ENCODE data around the gene SFXN2.
A peak's percentile ranks its signal among the peaks of the same experiment; 100 is the strongest.
"Not testable (repeated sequence)": the region's sequence is repeated elsewhere in the genome, so short reads cannot be mapped to it uniquely, and the experiment has no call there.

Gene SFXN2

DNA sequence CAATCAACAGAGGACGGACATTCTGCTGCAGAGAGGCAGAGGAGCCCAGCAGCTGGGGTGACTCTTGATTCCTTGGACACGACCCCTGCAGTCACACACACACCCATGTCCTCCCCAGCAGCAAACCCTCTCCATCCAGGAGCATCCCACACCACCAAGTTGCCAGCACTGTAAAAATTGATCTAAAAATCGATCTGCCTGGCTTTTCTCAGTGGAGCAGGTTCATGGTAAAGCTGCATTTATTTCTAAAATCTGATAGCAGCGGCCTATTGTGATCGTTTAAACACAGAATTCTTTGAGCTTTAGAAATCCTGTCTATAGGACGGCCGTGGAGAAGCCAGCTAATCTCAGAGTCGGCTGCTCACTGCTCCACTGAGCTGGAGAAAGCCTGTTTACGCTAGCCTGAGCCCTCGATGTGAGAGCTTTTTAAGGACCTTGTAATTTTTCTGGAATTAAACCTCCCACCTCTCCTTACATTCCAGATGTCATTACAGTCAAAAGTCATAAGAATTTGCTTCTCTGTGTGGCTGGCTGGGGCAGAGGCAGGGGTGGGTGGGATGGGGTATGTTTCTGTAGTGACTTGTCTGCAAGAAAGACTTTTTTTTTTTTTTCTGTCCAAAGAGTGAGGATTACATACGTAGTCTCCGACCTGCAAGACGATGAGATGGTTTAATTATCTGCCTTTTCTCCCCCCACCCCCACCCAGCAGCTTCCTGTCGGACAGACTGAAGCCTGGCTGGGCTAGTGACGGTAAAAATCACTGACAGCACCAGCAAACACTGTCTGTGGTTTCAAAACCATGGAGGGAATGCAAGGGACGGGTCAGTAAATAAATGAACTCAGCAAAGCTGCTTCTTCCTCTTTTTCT, 38.5 kb upstream of the SFXN2 start:
- no peaks in the 10 kb centered on the region for H3K9me3 Mint-ChIP-seq
- DNase-seq: peak; percentile 24
- no peak overlapping the region for H3K4me3 Mint-ChIP-seq
- peak overlapping the region; percentile 44 for H3K27ac Mint-ChIP-seq
- no peaks in the 10 kb centered on the region for H3K27me3 Mint-ChIP-seq
- H3K4me1 Mint-ChIP-seq (ENCODE audit: low read depth): peaks cover 40% of the 10 kb centered on the region
- peaks cover 3% of the 10 kb centered on the region for H3K36me3 Mint-ChIP-seq (ENCODE audit: low read depth)

DNA sequence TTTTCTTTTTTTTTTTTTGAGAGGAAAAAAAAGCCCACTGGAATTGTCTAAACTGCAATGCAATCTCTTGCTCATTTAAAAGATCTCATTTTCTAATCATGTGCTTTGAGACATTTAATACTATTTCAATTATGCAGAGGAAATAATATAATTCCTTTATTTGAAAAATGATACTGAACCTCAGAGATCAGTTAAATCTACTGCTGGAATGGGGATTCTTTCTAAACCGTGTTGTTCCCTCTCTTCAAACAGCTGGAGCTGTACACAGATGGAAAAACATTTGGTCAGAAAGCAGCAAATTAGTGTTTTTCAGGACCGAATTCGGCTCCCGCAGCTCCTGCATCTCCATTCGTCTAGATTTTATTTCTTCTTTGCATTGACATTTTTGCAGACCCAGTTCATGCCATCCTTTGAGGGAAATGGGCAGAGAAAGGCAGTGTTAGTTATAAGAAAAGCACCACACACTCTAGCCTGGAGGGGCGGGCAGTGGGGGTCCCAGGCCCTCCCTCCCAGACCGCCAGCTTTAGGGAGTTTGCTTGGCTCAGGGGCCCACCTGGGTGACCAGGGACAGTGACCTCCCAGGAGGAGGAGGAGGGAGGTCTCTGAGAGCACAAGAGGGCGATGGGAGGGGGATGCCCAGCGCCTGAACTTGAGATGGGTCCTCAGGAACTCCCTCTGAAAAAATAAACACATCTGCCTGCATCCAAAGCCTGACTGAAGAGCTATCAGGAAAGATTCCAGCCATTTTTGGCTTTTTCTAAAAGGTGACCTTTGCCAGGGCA, 37.7 kb upstream of the SFXN2 start:
- no peaks in the 10 kb centered on the region for H3K9me3 Mint-ChIP-seq
- no peak overlapping the region for H3K27ac Mint-ChIP-seq
- H3K27me3 Mint-ChIP-seq: no peaks in the 10 kb centered on the region
- peak; percentile 5 for DNase-seq
- H3K4me3 Mint-ChIP-seq: no peak overlapping the region
- H3K36me3 Mint-ChIP-seq (ENCODE audit: low read depth): peaks cover 8% of the 10 kb centered on the region
- H3K4me1 Mint-ChIP-seq (ENCODE audit: low read depth): peaks cover 45% of the 10 kb centered on the region

DNA sequence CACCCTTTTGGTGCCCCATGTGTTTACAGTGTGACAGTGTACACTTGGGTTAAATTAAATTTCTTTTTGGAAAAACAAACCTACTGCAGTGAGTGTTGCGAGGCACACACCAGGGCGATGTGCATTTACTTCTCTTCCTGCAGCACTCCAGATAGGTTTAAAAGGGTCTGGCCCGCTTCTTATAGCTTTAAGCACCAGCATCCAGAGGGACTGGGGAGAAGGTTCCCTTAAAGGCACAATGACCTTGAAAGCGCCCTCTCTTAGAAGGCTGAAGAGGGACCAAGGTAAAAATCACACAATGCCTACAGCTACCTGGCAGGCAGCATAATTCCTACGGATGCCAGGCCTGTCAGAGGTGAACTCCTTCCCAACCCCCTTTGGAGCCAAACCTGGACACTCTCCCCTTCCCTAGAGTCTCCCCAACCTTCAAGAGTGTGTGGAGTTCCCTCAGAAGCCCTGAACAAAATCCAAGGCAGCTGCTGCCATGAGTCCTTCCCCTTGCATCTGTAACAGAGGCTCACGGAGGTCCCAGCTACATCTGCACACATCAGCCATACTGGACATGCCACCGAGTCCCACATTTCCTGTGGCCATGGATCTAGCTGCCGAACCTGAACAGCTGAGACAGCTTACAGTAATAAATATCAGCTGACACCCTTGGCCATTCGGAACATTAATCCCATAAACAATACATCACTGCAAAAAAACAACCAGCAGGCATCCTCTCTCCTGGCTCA, 36.9 kb upstream of the SFXN2 start:
- Mint-ChIP-seq H3K4me3 (no peak overlapping the region), H3K9me3 (no peaks in the 10 kb centered on the region), H3K27me3 (no peaks in the 10 kb centered on the region), H3K27ac (no peak overlapping the region), H3K36me3 (ENCODE audit: low read depth) (peaks cover 14% of the 10 kb centered on the region), H3K4me1 (ENCODE audit: low read depth) (peaks cover 52% of the 10 kb centered on the region)
- no peak for DNase-seq

DNA sequence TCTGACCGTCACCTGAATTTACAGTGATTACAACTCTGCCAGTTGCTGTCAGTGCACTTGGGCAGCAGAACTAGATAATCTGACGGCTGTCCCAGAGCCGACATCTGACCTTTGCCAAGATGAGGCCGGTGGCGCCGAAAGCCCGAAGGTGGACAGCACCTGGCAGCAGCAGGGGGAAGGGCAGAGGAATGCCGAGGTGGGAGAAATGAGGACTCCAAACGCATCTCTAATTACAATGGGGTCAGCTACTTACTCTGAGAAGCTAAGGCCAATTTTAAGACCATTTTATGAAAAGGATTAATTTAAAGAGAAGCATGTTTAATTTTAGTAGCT, 36.4 kb upstream of the SFXN2 start:
- Mint-ChIP-seq H3K9me3 (no peaks in the 10 kb centered on the region), H3K4me1 (ENCODE audit: low read depth) (peaks cover 51% of the 10 kb centered on the region), H3K27ac (no peak overlapping the region), H3K4me3 (no peak overlapping the region), H3K36me3 (ENCODE audit: low read depth) (peaks cover 14% of the 10 kb centered on the region), H3K27me3 (no peaks in the 10 kb centered on the region)
- DNase-seq: no peak

DNA sequence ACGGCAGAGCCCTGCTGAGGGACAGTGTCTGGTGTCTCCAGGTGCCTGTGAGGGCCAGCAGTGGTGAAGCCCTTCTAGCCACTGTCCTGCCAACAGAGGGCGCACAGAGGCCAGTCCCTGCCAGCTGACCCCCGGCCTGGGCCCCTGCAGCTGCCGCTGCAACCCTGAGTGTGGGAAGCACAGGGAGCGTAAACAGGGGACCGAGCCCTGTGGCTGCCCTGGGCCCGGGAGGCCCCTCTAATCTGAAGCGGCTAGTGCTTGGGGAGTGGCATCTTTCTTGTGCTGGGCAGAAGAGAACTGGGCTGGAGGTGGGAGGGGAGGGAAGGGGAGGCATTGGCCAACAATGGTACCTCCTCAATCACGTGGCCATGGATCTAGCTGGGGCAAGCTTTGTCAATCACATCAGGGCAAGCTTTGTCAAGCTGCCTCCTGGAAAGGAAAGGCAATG, 35.6 kb upstream of the SFXN2 start:
- Mint-ChIP-seq H3K4me3 (no peak overlapping the region), H3K27me3 (no peaks in the 10 kb centered on the region), H3K27ac (no peak overlapping the region), H3K36me3 (ENCODE audit: low read depth) (peaks cover 19% of the 10 kb centered on the region), H3K9me3 (no peaks in the 10 kb centered on the region), H3K4me1 (ENCODE audit: low read depth) (peaks cover 43% of the 10 kb centered on the region)
- no peak for DNase-seq

DNA sequence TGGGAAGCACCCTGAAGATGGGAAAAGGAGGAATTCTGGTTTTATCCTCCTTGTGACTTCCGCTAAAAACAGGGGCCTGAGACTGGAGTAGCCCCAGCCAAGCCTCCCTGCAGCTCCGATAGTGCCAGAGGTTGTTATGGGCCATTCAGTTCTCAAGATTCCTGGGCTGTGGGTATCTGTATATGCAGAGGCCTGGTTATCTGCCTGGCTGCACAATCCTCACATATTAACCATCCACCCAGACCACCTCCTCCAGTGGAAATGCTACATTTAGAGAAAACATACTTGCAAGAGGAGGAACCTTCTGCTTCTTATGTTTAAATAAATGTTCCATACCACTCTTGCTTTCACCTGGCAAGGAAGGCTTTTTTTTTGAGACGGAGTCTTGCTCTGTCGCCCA, 34.8 kb upstream of the SFXN2 start:
- H3K27me3 Mint-ChIP-seq: no peaks in the 10 kb centered on the region
- peaks cover 37% of the 10 kb centered on the region for H3K4me1 Mint-ChIP-seq (ENCODE audit: low read depth)
- H3K4me3 Mint-ChIP-seq: no peak overlapping the region
- no peaks in the 10 kb centered on the region for H3K9me3 Mint-ChIP-seq
- no peak for DNase-seq
- peaks cover 21% of the 10 kb centered on the region for H3K36me3 Mint-ChIP-seq (ENCODE audit: low read depth)
- no peak overlapping the region for H3K27ac Mint-ChIP-seq

DNA sequence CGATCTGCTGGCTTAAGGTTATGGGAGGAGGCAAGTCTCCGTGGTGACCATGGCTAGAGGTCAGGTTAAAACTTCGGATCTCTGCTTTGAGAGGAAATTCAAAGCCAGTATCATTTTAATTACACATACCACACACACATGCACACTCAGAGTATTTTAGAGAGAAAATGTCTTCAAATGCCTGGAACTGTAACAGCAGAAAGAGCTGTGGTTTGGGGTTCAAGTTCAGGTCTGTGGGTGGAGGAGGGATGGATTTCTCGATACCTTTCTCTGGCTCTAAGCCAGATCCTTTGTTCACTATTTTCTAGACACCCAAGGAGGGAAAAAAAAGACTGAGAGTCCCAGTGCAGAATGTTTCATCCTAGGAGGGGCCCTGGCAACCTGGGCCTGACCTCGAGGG, 32.7 kb upstream of the SFXN2 start:
- Mint-ChIP-seq H3K27ac (peak overlapping the region; percentile 22), H3K4me1 (ENCODE audit: low read depth) (peaks cover 16% of the 10 kb centered on the region), H3K36me3 (ENCODE audit: low read depth) (peaks cover 28% of the 10 kb centered on the region), H3K27me3 (no peaks in the 10 kb centered on the region), H3K4me3 (no peak overlapping the region), H3K9me3 (no peaks in the 10 kb centered on the region)
- DNase-seq: no peak

DNA sequence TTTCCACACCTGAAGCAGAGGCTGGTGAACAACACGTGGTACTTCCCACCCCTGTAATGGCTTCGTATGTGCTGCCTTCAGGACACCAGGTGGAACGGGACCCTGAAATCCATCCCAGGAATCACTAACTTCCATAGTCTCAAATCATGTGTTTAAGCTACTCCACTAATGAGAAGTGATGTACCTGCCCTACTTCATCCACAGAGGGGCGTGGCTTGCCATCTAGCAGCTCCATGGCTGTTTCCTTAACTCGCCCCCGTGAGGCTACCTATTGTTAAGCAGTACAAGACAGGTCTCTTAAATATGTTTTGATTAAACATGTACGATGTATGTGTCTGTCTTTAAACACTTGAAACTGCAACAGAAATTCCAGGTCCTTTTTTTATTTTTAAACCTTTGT, 32.0 kb upstream of the SFXN2 start:
- H3K36me3 Mint-ChIP-seq (ENCODE audit: low read depth): peaks cover 28% of the 10 kb centered on the region
- H3K27me3 Mint-ChIP-seq: no peaks in the 10 kb centered on the region
- no peak overlapping the region for H3K4me3 Mint-ChIP-seq
- no peak for DNase-seq
- H3K9me3 Mint-ChIP-seq: no peaks in the 10 kb centered on the region
- H3K27ac Mint-ChIP-seq: no peak overlapping the region
- H3K4me1 Mint-ChIP-seq (ENCODE audit: low read depth): peaks cover 15% of the 10 kb centered on the region

DNA sequence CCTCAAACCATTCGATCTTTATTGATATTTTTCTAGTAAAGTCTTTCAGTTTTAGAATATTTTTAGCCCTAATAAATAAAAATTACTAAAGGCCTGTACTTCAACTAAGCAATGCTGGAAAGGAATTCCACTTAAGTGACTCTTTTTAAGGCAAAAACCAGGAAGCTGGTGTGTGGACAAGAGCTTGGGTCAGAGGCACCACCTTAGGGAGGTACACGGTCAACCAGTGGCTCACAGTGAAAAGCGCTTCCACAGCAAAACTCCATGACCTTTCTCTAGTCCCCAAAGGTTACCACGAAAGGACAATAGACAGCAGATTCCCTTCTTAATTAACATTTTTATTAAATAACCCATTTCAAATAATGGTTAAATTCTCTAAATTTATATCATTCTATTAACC, 31.5 kb upstream of the SFXN2 start:
- peaks cover 15% of the 10 kb centered on the region for H3K4me1 Mint-ChIP-seq (ENCODE audit: low read depth)
- no peak for DNase-seq
- no peaks in the 10 kb centered on the region for H3K27me3 Mint-ChIP-seq
- peaks cover 30% of the 10 kb centered on the region for H3K36me3 Mint-ChIP-seq (ENCODE audit: low read depth)
- no peak overlapping the region for H3K27ac Mint-ChIP-seq
- no peaks in the 10 kb centered on the region for H3K9me3 Mint-ChIP-seq
- no peak overlapping the region for H3K4me3 Mint-ChIP-seq

DNA sequence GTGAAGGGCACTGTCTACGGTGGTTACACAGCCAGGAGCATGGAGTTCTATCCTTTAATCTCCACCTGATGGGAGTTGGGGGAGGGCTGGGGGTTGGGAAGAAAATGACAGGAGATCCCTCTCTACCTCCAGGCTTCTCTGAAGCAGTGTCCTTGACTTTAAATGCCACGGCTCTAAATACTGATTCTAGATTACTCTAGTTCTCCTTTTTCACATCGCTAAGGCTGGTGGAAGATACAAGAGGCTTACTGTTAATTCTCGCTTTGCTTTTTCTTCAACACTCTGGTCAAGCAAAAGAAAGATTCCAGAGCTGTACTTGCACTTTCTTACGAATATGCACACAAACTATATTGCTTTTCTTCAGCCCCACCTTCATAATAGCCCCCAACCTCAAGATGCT, 30.7 kb upstream of the SFXN2 start:
- peaks cover 15% of the 10 kb centered on the region for H3K4me1 Mint-ChIP-seq (ENCODE audit: low read depth)
- H3K27ac Mint-ChIP-seq: no peak overlapping the region
- DNase-seq: no peak
- no peaks in the 10 kb centered on the region for H3K9me3 Mint-ChIP-seq
- no peak overlapping the region for H3K4me3 Mint-ChIP-seq
- peaks cover 31% of the 10 kb centered on the region for H3K36me3 Mint-ChIP-seq (ENCODE audit: low read depth)
- H3K27me3 Mint-ChIP-seq: no peaks in the 10 kb centered on the region

DNA sequence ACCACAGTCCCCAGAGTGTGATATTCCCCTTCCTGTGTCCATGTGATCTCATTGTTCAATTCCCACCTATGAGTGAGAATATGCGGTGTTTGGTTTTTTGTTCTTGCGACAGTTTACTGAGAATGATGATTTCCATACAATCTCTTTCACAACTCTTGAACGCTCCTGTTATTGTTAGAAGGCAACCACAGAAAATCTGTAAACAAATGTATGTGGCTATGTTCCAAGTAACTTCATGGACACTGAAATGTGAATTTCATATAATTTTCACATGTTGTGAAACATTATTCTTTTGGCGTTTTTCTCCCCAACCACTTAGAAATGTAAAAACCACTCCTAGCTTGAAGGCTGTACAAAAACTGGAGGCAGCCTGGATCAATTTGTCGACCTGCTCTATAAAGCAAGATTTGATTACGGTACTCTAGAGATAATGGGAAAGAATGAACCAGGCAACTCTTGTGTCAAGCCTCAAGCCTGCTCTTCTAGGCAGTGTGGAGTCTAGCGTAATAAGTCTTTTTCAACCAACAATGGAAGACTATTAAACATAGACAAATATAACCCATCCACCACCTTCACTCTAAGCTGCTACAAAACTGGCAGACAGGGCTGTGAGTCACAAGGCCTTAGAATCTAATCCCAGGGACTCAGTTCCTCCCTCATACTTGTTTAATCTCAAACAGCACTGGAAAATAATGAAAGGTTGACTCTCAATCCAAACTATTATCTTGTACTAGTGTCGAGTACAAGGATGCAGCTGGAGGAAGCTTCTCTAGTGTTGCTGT, 23.0 kb upstream of the SFXN2 start:
- no peak overlapping the region for H3K27ac Mint-ChIP-seq
- peaks cover 22% of the 10 kb centered on the region for H3K36me3 Mint-ChIP-seq (ENCODE audit: low read depth)
- no peaks in the 10 kb centered on the region for H3K4me1 Mint-ChIP-seq (ENCODE audit: low read depth)
- H3K4me3 Mint-ChIP-seq: no peak overlapping the region
- no peaks in the 10 kb centered on the region for H3K27me3 Mint-ChIP-seq
- H3K9me3 Mint-ChIP-seq: no peaks in the 10 kb centered on the region
- DNase-seq: no peak

DNA sequence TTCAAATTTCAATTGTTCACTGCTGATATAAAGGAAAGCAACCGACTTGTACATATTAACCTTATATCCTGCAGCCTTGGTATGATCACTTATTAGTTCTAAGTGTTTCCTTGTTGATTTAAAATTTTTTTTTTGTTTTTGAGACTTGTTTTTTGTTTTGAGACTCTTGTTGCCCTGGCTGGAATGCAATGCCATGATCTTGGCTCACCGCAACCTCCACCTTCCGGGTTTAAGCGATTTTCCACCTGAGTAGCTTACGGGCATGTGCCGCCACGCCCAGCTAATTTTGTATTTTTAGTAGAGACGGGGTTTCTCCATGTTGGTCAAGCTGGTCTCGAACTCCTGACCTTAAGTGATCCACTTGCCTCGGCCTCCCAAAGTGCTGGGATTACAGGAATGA, 19.0 kb upstream of the SFXN2 start:
- not testable (repeated sequence) for H3K4me3 Mint-ChIP-seq; DNase-seq; H3K27me3 Mint-ChIP-seq; H3K9me3 Mint-ChIP-seq; H3K27ac Mint-ChIP-seq; H3K4me1 Mint-ChIP-seq (ENCODE audit: low read depth)
- peaks cover 50% of the 10 kb centered on the region for H3K36me3 Mint-ChIP-seq (ENCODE audit: low read depth)

DNA sequence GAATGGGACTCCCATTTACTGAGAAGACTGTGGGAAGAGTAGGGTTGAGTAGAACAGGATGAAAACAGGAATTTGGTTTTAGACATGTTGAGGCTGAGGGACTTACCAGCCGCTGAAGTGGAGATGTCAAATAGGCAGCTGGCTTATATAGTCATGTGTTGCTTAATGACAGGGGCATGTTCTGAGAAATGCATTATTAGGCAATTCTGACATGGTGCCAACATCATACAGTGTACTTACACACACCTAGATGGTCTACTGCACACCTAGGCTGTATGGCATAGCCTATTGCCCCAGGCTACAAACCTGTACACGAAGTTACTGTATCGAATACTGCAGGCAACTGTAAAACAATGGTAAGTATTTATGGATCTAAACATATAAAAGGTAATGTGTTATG, 17.7 kb upstream of the SFXN2 start:
- no peak overlapping the region for H3K4me3 Mint-ChIP-seq
- H3K4me1 Mint-ChIP-seq (ENCODE audit: low read depth): peaks cover 2% of the 10 kb centered on the region
- H3K36me3 Mint-ChIP-seq (ENCODE audit: low read depth): peaks cover 55% of the 10 kb centered on the region
- H3K9me3 Mint-ChIP-seq: no peaks in the 10 kb centered on the region
- no peak for DNase-seq
- H3K27ac Mint-ChIP-seq: no peak overlapping the region
- no peaks in the 10 kb centered on the region for H3K27me3 Mint-ChIP-seq

DNA sequence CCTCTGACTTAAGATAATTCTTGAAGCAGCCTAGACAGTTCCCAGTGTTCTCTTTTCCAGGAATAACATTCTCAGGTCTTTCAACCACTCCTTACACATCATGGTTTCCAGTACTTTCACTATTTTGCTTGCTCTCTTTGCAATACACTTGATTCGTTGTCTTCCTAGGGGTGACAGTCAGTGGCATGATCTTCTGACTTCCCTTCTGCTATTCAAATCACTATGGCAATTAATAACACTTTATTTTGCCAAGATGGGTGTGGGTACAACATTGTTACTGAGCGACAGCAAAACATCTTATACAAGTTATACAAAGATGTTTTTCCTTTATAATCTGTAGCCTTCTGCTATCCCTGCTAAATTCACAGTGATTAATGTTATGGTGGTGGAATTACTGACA, 15.5 kb upstream of the SFXN2 start:
- Mint-ChIP-seq H3K36me3 (ENCODE audit: low read depth) (peaks cover 52% of the 10 kb centered on the region), H3K4me3 (no peak overlapping the region), H3K9me3 (no peaks in the 10 kb centered on the region), H3K27ac (no peak overlapping the region), H3K4me1 (ENCODE audit: low read depth) (peaks cover 4% of the 10 kb centered on the region), H3K27me3 (no peaks in the 10 kb centered on the region)
- DNase-seq: no peak
